ENCODE measurements around the gene KCNB1. TPM values are rescaled to one million over a fixed set of nuclear protein-coding genes. Genes with fewer than 3 reads are reported as not detected.

Gene KCNB1
- total and polyA plus RNA-seq, 12 donors = 0.64 to 4.2 (median 1.1) TPM

DNA sequence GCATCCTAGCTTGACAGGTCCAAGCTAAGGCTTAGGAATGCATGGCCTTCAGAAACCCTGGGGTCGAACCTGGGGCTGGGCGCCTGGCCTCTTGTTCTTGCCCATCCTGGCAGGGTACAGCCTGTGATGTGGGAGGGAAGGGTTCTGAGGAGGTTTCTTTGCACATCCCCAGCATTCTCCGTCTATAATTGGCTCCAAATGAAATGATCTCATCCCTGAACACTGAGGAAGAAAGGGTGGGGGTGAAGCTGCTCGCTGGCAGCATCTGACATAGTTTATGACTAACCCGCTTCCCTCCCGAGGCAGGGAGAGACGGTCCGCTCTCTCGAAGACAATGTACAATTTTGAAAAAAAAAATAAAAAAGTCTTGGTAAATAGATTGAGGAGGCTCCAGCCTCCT is 137.5 kb downstream of the KCNB1 start:
- DNase-seq (peak; percentile 39 to 53), ATAC-seq (peak; percentile 87 to 98 (median 94))
- no peak for TF ChIP-seq CTCF (IDR thresholded peaks at IDR 0.05)
- H3K27ac ChIP-seq = peak overlapping the region in 3 of 10 donors; percentile 42 to 82 (median 48)
- peaks cover 0 to 16% (median 16%) of the 10 kb centered on the region in 9 donors for H3K4me1 ChIP-seq
- H3K4me3 ChIP-seq = peak overlapping the region in 1 of 10 donors; percentile 4
- no peaks in the 10 kb centered on the region for H3K36me3 ChIP-seq
- intact Hi-C loops (cut with DNase I) = loop anchor here in 1 of 10 donors (5.0 kb wide), 1 partner anchor 37 kb away; no protein-coding TSS in a partner anchor
- no peaks in the 10 kb centered on the region for H3K9me3 ChIP-seq
- 20 to 30% methylated on average over 9 of the region's 9 CpGs for WGBS, 2 donors
- peaks cover 0 to 3% (median 0%) of the 10 kb centered on the region in 7 donors for H3K27me3 ChIP-seq

DNA sequence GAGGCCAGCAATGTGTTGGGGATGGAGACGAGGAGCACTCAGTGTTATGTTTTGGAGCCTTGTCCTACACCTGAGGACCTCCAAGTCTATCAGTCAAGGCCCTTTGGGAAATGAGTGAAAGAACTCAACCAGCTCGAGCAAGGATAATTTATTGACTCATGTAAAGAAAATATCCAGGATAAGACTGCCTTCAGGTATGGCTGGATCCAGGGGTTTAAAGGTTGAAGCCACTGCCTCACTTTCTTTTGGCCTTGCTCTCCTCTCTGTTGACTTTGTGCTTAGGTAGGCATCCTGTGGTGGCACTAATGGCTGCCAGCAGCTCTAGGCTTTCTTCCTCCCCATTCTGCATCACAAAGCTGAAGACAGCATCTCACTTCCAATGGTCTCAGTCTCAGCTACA is 138.3 kb downstream of the KCNB1 start:
- Histone ChIP-seq H3K9me3 (no peaks in the 10 kb centered on the region), H3K27me3 (peaks cover 0 to 3% (median 0%) of the 10 kb centered on the region in 7 donors), H3K4me3 (no peak overlapping the region), H3K4me1 (peaks cover 0 to 16% (median 16%) of the 10 kb centered on the region in 9 donors), H3K27ac (no peak overlapping the region), H3K36me3 (no peaks in the 10 kb centered on the region)
- ATAC-seq = no peak
- intact Hi-C loops (cut with DNase I) = no loop called here
- WGBS, 2 donors = 95 to 96% methylated on average over 2 of the region's 2 CpGs
- TF ChIP-seq CTCF (IDR thresholded peaks at IDR 0.05) = no peak
- DNase-seq = no peak

DNA sequence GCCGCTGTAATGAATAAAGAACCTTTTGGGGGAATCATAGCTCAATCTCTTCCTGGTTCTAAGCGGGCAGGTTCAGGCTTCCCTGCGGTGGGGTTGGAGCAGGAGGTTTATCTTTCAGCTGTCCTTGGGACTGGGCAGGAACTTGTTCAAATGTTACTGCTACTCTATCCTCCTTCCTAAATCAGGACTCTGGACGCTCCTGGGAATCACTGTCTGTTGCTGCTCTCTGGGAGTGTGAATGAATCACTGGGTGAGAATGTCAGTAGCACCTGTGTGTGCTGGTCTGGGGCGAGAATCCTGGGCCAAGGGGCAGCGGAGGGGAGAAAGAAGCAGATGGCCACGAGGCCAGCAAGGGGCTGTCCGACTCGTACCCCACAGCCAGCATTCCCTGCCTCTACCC is 139.2 kb downstream of the KCNB1 start:
- intact Hi-C loops (cut with DNase I) = no loop called here
- Histone ChIP-seq H3K9me3 (no peaks in the 10 kb centered on the region), H3K4me1 (peaks cover 0 to 16% (median 16%) of the 10 kb centered on the region in 9 donors), H3K4me3 (no peak overlapping the region), H3K36me3 (no peaks in the 10 kb centered on the region), H3K27ac (no peak overlapping the region), H3K27me3 (peaks cover 0 to 3% (median 0%) of the 10 kb centered on the region in 7 donors)
- no peak for DNase-seq
- no peak for TF ChIP-seq CTCF (IDR thresholded peaks at IDR 0.05)
- WGBS, 2 donors = 67 to 72% methylated on average over 9 of the region's 9 CpGs
- ATAC-seq = no peak

DNA sequence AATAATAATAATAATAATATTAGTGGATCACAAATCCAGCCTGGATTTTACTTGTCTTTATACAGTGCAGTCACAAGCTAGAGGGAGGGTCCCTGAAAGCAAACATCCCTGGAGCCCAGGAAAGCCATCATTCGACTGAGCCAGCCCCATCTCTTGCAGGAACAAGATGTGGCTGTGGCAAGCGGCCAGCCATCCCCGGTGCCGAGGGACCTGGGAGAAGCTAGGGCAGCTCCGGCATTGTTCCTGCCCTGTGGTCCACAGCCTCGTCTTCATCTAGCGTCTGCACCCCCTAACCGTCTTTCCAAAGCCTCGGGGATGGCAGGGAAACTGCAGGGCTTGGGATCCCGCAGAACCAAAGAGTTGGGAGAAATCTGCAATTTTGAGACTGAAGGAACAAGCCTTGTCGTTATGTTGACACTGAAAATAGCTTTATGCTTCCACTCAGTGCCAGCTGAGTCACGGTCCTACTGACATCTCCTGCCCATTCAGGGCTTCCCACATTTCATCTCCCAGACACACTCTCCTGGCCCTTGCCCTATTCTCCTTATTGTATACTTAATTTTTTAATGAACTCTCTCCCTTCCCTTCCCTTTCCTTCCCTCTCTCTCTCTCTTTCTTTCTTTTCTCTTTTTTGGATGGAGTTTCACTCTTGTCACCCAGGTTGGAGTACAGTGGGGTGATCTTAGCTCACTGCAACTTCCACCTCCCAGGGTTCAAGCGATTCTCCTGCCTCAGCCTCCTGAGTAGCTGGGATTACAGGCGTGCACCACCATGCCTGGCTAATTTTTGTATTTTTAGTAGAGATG is 142.1 kb downstream of the KCNB1 start:
- TF ChIP-seq CTCF (IDR thresholded peaks at IDR 0.05) = no peak
- H3K27ac ChIP-seq = no peak overlapping the region
- intact Hi-C loops (cut with DNase I) = no loop called here
- no peak overlapping the region for H3K4me3 ChIP-seq
- 57 to 64% methylated on average over 14 of the region's 14 CpGs for WGBS, 2 donors
- peaks cover 0 to 3% (median 0%) of the 10 kb centered on the region in 7 donors for H3K27me3 ChIP-seq
- DNase-seq (no peak), ATAC-seq (no peak)
- no peaks in the 10 kb centered on the region for H3K9me3 ChIP-seq
- peaks cover 0 to 9% (median 8%) of the 10 kb centered on the region in 9 donors for H3K4me1 ChIP-seq
- H3K36me3 ChIP-seq = no peaks in the 10 kb centered on the region
